Peyer's patch (tissue), 4 donors: ENCODE results near the gene TESMIN. TPM values are rescaled to one million over a fixed set of nuclear protein-coding genes. Genes with fewer than 3 reads are reported as not detected.
A peak's percentile ranks its signal among the peaks of the same experiment; 100 is the strongest.

Experiments used
- DNase-seq, 3 donors: peaks; one replicate each; pipeline ENCODE4 v3.0.0-alpha.2; 2017 to 2019
- H3K27ac ChIP-seq, 4 donors: fragments of 200-600 bp; sonication (generic); one replicate each; pipeline ENCODE4 v1.5.1; 2016 to 2019
- H3K27me3 ChIP-seq, 2 donors: fragments of 200-600 bp; sonication (generic); one replicate each; pipeline ENCODE4 v1.5.1; 2019
- H3K36me3 ChIP-seq, 3 donors: fragments of 200-600 bp; sonication (generic); one replicate each; pipeline ENCODE4 v1.5.1; 2016 to 2019
- H3K4me1 ChIP-seq, 4 donors: fragments of 200-600 bp; sonication (generic); one replicate each; pipeline ENCODE4 v1.5.1; 2016 to 2019
- H3K4me3 ChIP-seq, 4 donors: fragments of 200-600 bp; sonication (generic); 1 replicate in 3 of 4; 2 replicates in 1 of 4; pipeline ENCODE4 v1.5.1; 2016 to 2019; ENCODE audit warnings: mild to moderate bottlenecking in 1 of 4
- H3K9me3 ChIP-seq, 4 donors: fragments of 200-600 bp; sonication (generic); one replicate each; pipeline ENCODE4 v1.5.1; 2016 to 2019; ENCODE audit warnings: mild to moderate bottlenecking in 1 of 4
- CTCF ChIP-seq, 6 experiments: fragments of 450-650 bp in 4 of 6; fragments of 200-600 bp in 2 of 6; sonication (generic) in 1 of 6; IDR thresholded peaks; one replicate each; pipeline ENCODE4 v1.5.1; 2017 to 2019; ENCODE audit warnings: antibody characterized with exemption in 6 of 6, mild to moderate bottlenecking in 3 of 6, moderate library complexity in 1 of 6
- POLR2A ChIP-seq, 2 donors: fragments of 450-650 bp; IDR thresholded peaks; one replicate each; pipeline ENCODE4 v1.5.1; 2017; ENCODE audit warnings: antibody characterized with exemption in 2 of 2, mild to moderate bottlenecking in 2 of 2, moderate library complexity in 2 of 2
- total RNA-seq, 4 donors: library from RNA; depleted of rRNA; stranded (reverse); fragments of >200 nt; gene quantifications; one replicate each; pipeline ENCODE4 v1.1.0, GENCODE V29; 2016

Gene TESMIN
- total RNA-seq, 4 donors from 2014 or later = 2.6 to 16.7 (median 8.2) TPM

- peaks cover 0 to 19% of the 10 kb centered on the region in 2 donors for H3K27me3 ChIP-seq
- H3K4me1 ChIP-seq = peaks cover 0 to 14% (median 5%) of the 10 kb centered on the region in 4 donors
- no peaks in the 10 kb centered on the region for H3K9me3 ChIP-seq
- no peak for TF ChIP-seq POLR2A (IDR thresholded peaks at IDR 0.05)
- TF ChIP-seq CTCF (IDR thresholded peaks at IDR 0.05) = no peak
- peak in 1 of 3 donors; percentile 17 for DNase-seq
- no peaks in the 10 kb centered on the region for H3K36me3 ChIP-seq
- H3K27ac ChIP-seq = no peak overlapping the region
- H3K4me3 ChIP-seq = no peak overlapping the region
These were observed 63.3 kb downstream of the TESMIN start for GRCh38 chr11:68687986-68688385.

- Histone ChIP-seq H3K9me3 (no peaks in the 10 kb centered on the region), H3K36me3 (no peaks in the 10 kb centered on the region), H3K27ac (no peak overlapping the region), H3K4me1 (peaks cover 0 to 14% (median 5%) of the 10 kb centered on the region in 4 donors), H3K4me3 (no peak overlapping the region), H3K27me3 (peaks cover 0 to 19% of the 10 kb centered on the region in 2 donors)
- DNase-seq = peak in 1 of 3 donors; percentile 15
- TF ChIP-seq CTCF (IDR thresholded peaks at IDR 0.05) (no peak), POLR2A (IDR thresholded peaks at IDR 0.05) (no peak)
These were observed 64.0 kb downstream of the TESMIN start for GRCh38 chr11:68687311-68687710.

GRCh38 chr11:68686486-68686885, 64.8 kb downstream of the TESMIN start:
- H3K4me1 ChIP-seq = peaks cover 0 to 14% (median 5%) of the 10 kb centered on the region in 4 donors
- DNase-seq = peak in 1 of 3 donors; percentile 11
- no peak overlapping the region for H3K4me3 ChIP-seq
- H3K27me3 ChIP-seq = peaks cover 0 to 19% of the 10 kb centered on the region in 2 donors
- H3K36me3 ChIP-seq = no peaks in the 10 kb centered on the region
- H3K9me3 ChIP-seq = no peaks in the 10 kb centered on the region
- TF ChIP-seq POLR2A (IDR thresholded peaks at IDR 0.05) (no peak), CTCF (IDR thresholded peaks at IDR 0.05) (no peak)
- no peak overlapping the region for H3K27ac ChIP-seq

- Histone ChIP-seq H3K9me3 (no peaks in the 10 kb centered on the region), H3K4me3 (no peak overlapping the region), H3K27ac (no peak overlapping the region), H3K4me1 (peaks cover 0 to 14% (median 5%) of the 10 kb centered on the region in 4 donors), H3K27me3 (peaks cover 0 to 19% of the 10 kb centered on the region in 2 donors), H3K36me3 (no peaks in the 10 kb centered on the region)
- no peak for TF ChIP-seq CTCF (IDR thresholded peaks at IDR 0.05)
- TF ChIP-seq POLR2A (IDR thresholded peaks at IDR 0.05) = no peak
- peak in 1 of 3 donors; percentile 29 for DNase-seq
These were observed 65.5 kb downstream of the TESMIN start for GRCh38 chr11:68685656-68686380.

GRCh38 chr11:68684385-68685356, 66.6 kb downstream of the TESMIN start, which contains the start of gene GAL:
Gene GAL, plus strand, starts transcription at chr11:68684544. Its CDS starts 380 bp downstream, at chr11:68684924.
- Histone ChIP-seq H3K27me3 (peaks cover 0 to 19% of the 10 kb centered on the region in 2 donors), H3K27ac (no peak within 1 kb of the TSS), H3K4me3 (peak within 1 kb of the TSS in 3 of 4 donors; percentile 27 to 47 (median 45)), H3K36me3 (no peaks in the 10 kb centered on the region), H3K9me3 (no peaks in the 10 kb centered on the region), H3K4me1 (peaks cover 0 to 14% (median 5%) of the 10 kb centered on the region in 4 donors)
- TF ChIP-seq CTCF (IDR thresholded peaks at IDR 0.05) = no peak
- no peak for TF ChIP-seq POLR2A (IDR thresholded peaks at IDR 0.05)
- peak in 1 of 3 donors; percentile 43 for DNase-seq
